Skin of body (tissue), 2 donors: ENCODE data around the gene RBKS. TPM values are rescaled to one million over a fixed set of nuclear protein-coding genes. Genes with fewer than 3 reads are reported as not detected.
"Not testable (repeated sequence)": the region's sequence is repeated elsewhere in the genome, so short reads cannot be mapped to it uniquely, and the experiment has no call there.

ENCODE experiments used
- DNase-seq: peaks from one replicate; lab custom pipeline; 2025; lab: John Stamatoyannopoulos, UW
- total RNA-seq: library from RNA; depleted of rRNA; stranded (reverse); fragments of >200 nt; gene quantifications from one replicate; pipeline ENCODE4 v1.2.3, GENCODE V29; 2014

The RBKS gene
- total RNA-seq, 1 donor from 2014 or later, result 1.2 TPM

- no peak for DNase-seq
These were observed 124.4 kb downstream of the RBKS start for GRCh38 chr2:27765621-27766286.

DNA sequence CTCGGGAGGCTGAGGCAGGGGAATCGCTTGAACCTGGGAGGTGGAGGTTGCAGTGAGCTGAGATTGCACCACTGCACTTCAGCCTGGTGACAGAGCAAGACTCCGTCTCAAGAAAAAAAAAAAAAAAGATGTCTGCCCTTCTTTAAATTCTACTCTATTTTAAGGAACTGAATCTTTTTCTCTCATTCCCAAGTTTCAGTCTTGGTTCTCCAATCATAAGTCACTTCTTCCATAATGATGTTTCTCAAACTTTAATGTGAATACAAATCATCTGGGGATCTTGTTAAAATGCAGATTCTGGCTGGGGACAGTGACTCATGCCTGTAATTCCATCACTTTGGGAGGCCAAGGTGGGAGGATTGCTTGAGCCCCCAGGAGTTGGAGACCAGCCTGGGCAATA, 125.7 kb downstream of the RBKS start:
- not testable (repeated sequence) for DNase-seq

GRCh38 chr2:27763907-27764267, 126.3 kb downstream of the RBKS start:
- DNase-seq, result no peak

GRCh38 chr2:27762951-27763906, 127.0 kb downstream of the RBKS start:
- DNase-seq, result no peak

DNA sequence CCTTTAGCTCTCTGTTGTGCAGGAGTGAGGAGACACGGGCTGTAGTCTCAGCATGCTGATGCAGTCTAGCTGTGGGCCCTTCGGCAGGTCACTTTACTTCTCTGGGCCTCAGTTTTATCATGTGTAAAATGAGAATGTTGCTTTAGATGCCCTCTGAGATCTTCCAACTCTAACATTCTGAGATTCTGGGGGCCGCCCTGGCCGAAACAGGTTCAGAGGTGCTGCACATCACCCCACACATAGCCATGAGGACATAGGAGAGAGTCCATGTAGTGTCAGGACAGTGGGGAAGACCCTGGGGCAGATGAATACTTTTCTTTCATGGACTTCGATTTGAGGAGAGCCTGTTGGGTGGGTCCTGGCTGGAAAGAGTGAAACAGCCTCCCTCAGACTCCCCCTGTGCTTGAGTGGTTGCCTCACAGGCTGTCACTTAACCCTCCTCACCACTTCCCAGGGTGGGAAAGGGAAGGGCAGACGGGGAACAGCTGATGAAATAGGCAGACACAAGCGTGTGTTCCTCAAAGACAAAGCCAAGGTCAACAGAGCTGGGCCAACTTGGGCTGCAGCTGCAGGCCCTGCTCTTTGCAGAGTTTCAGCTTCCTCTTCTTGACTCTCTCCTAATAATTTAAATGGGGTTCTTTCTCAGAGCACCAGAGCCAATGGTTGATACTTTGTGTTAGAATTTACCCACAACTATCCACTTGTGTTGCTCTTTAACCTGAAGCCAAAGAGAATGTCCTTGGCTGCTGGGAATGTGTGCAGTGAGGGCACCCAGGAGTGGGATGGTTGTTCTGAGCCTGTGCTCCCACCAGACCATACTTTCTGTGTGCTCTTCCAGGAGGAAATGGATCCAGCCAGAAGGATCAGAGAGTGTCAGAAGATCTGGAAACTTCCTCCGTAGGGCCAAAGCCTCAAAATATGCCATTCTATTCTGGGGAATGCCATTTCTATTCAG, 133.4 kb downstream of the RBKS start:
- no peak for DNase-seq

- DNase-seq, result no peak
These were observed 134.1 kb downstream of the RBKS start for GRCh38 chr2:27756091-27756490.

DNA sequence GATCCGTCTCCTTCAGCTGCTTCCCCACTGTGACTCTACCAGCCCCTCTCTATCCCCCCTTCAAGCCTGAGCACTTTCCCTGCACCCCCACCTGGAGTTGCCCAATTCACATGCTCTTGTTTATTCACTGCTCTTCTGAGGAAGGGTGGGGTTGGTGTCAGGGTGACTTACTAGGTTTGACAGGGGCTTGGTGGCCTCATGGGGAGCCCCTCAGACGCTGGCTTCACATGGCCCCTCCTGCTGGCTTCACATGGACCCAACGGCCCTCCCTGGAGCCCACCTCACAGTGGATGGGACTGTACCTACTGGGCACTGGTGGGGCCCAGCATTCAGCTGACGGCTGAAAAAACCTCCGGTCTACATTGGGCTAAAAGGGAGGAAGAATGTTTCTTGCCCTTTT, 135.4 kb downstream of the RBKS start:
- no peak for DNase-seq

GRCh38 chr2:27754138-27754588, 136.0 kb downstream of the RBKS start:
- DNase-seq, result peak; percentile 23

DNA sequence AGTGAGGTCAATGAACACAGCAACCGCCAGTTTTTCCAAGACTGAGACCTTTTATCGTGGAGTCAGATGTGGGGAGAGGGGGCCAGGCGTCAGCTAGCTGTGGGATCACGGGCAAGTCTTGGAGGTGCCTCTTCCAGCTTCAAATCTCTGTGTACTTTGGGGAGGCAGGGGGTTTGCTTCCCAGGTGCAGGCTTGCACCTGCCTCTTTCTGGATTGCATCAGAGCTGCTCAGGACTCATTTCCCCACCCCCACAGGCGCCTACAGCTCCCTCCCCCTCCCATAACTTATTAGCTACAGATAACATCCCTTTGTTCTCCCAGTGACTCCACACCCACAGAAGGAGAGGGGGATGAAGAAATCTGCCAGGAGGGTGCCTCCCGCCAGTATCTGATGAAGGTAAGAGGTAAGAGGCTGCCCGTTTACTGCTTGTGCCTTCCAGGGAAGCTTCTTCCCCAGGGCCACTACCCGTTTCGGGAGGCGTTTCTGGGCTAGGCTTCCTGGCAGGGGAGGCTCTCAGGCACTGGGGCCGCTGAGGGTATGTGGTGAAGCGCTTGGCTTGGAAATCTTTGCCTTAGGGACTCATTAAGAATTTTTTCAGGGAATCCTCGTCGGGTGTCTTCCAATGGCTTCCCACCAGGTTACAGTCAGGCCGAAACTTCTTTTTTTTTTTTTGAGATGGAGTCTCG, 137.5 kb downstream of the RBKS start:
- no peak for DNase-seq

- no peak for DNase-seq
These were observed 138.8 kb downstream of the RBKS start for GRCh38 chr2:27751377-27751776.

GRCh38 chr2:27748803-27749554, 141.2 kb downstream of the RBKS start:
- DNase-seq, result not testable (repeated sequence)

- DNase-seq, result no peak
These were observed 142.3 kb downstream of the RBKS start for GRCh38 chr2:27747827-27748352.

GRCh38 chr2:27746325-27746724, 143.9 kb downstream of the RBKS start:
- DNase-seq, result no peak

GRCh38 chr2:27745494-27745893, 144.7 kb downstream of the RBKS start:
- not testable (repeated sequence) for DNase-seq

DNA sequence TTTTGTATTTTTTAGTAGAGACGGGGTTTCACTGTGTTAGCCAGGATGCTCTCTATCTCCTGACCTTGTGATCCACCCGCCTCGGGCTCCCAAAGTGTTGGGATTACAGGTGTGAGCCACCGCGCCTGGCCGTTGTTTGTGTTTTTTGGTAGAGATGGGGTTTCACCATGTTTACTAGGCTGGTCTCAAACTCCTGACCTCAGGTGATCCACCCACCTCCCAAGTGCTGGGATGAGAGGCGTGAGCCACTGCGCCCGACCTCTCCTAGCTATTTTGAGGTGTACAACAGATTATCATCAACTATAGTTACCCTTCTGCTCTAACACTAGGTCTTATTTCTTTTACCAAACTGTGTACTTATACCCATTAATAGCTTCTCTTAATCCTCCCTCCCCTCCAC, 147.6 kb downstream of the RBKS start:
- no peak for DNase-seq

GRCh38 chr2:27741673-27742072, 148.5 kb downstream of the RBKS start:
- no peak for DNase-seq

DNA sequence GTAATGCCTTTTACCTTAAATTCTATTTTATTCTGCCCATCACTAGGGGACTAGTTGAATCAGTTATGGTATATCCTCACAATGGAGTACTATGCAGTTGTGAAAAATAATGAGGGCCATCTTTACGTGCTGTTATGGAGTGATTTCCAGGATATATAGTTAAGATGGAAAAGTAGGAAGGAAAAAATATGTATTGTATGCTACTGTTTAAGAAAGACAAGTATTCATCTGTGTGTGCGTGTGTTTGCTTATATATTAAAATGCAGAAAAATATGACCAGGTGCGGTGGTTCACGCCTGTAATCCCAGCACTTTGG, 151.2 kb downstream of the RBKS start:
- no peak for DNase-seq

GRCh38 chr2:27738349-27739057, 151.7 kb downstream of the RBKS start:
- no peak for DNase-seq

DNA sequence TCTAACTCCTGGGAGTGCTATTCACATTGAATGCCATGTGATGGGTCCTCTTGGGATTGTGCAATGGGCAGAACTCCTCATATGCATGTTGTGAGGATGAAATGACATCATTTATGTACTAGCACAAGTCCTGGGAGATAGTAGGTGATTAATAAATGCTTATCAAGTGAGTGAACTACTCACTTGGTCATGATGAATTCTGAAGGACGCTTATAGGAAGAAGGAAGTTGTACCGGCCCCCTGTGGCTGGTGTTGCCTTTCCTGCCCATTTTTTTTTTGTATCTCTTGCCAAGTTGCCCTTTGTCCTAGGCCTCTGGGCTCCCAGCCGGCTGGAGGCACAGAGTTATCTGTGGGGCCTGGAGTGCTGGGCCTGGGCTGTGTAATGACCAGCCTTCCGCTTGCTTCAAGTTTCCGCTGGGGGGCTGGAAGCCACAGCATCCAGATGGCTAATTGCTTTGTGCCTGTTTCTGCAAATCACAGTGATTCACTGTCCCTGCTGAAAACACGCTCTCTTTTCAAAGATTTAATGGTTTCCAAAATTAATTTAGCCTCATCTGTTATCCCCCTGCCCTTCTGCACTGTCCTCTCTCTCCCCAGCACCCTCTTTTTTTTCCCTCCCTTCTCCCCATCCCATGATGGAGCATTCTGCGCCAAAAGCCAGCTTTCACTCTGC, 152.4 kb downstream of the RBKS start:
- DNase-seq, result no peak
